ENCODE measurements around the gene NOXO1.

- no peak for TF ChIP-seq CTCF (IDR thresholded peaks at IDR 0.05)
- TF ChIP-seq POLR2A (IDR thresholded peaks at IDR 0.05): no peak
Measured at GRCh38 chr16:1938316-1938715, 43.0 kb downstream of the NOXO1 start.

All from heart left ventricle (tissue), 13 donors.